H7 (cell line): Measurements from ENCODE around the gene DTX4. TPM values are rescaled to one million over a fixed set of nuclear protein-coding genes. Genes with fewer than 3 reads are reported as not detected.

Experiments used
- DNase-seq: peaks from one replicate; pipeline ENCODE4 v3.0.0; 2012
- H3K27me3 ChIP-seq: 2 replicates; pipeline ENCODE4 v1.6.0; 2011; ENCODE audit warnings: mild to moderate bottlenecking, low read length; ENCODE audit not compliant: control insufficient read depth, insufficient read depth
- H3K36me3 ChIP-seq: replicated peaks from 2 replicates; pipeline ENCODE4 v1.5.1; 2011; ENCODE audit warnings: low read length; ENCODE audit not compliant: control insufficient read depth, insufficient read depth
- H3K4me3 ChIP-seq: 2 replicates; pipeline ENCODE4 v1.5.1; 2011; ENCODE audit warnings: low read depth, mild to moderate bottlenecking, control low read depth, low read length, moderate library complexity; ENCODE audit not compliant: insufficient read depth
- total RNA-seq: library from RNA; depleted of rRNA; stranded (reverse); fragments of >200 nt; shearing (Covaris generic); gene quantifications from 2 replicates; pipeline ENCODE4 v1.2.3, GENCODE V29; 2014

The DTX4 gene
- total RNA-seq, 1 experiment from 2014 or later, result 7.6 TPM

GRCh38 chr11:59192446-59193020, 20.6 kb downstream of the DTX4 start:
- Histone ChIP-seq H3K36me3 (peaks cover 16% of the 10 kb centered on the region), H3K27me3 (no peaks in the 10 kb centered on the region), H3K4me3 (no peak overlapping the region)
- DNase-seq, result no peak

- no peak overlapping the region for H3K4me3 ChIP-seq
- no peaks in the 10 kb centered on the region for H3K27me3 ChIP-seq
- DNase-seq, result no peak
- peaks cover 18% of the 10 kb centered on the region for H3K36me3 ChIP-seq
Measured at GRCh38 chr11:59193587-59194130, 21.7 kb downstream of the DTX4 start.

GRCh38 chr11:59195586-59195985, 23.7 kb downstream of the DTX4 start:
- no peak for DNase-seq
- H3K4me3 ChIP-seq, result no peak overlapping the region
- no peaks in the 10 kb centered on the region for H3K27me3 ChIP-seq
- peaks cover 15% of the 10 kb centered on the region for H3K36me3 ChIP-seq

GRCh38 chr11:59196777-59197176, 24.8 kb downstream of the DTX4 start:
- peaks cover 15% of the 10 kb centered on the region for H3K36me3 ChIP-seq

GRCh38 chr11:59197991-59198390, 26.1 kb downstream of the DTX4 start:
- no peaks in the 10 kb centered on the region for H3K27me3 ChIP-seq
- no peak overlapping the region for H3K4me3 ChIP-seq
- peaks cover 12% of the 10 kb centered on the region for H3K36me3 ChIP-seq
- DNase-seq, result no peak

More at GRCh38 chr11:59196777-59197176, 24.8 kb downstream of the DTX4 start:
- H3K27me3 ChIP-seq, result no peaks in the 10 kb centered on the region
- no peak for DNase-seq
- no peak overlapping the region for H3K4me3 ChIP-seq

GRCh38 chr11:59198726-59199125, 26.8 kb downstream of the DTX4 start:
- H3K36me3 ChIP-seq, result peaks cover 12% of the 10 kb centered on the region
- no peak overlapping the region for H3K4me3 ChIP-seq
- DNase-seq, result no peak
- no peaks in the 10 kb centered on the region for H3K27me3 ChIP-seq

- peaks cover 9% of the 10 kb centered on the region for H3K36me3 ChIP-seq
Measured at GRCh38 chr11:59199546-59200422, 27.9 kb downstream of the DTX4 start.

GRCh38 chr11:59200423-59200746, 28.5 kb downstream of the DTX4 start:
- Histone ChIP-seq H3K4me3 (no peak overlapping the region), H3K36me3 (peaks cover 7% of the 10 kb centered on the region), H3K27me3 (no peaks in the 10 kb centered on the region)
- no peak for DNase-seq

More at GRCh38 chr11:59199546-59200422, 27.9 kb downstream of the DTX4 start:
- DNase-seq, result no peak
- H3K4me3 ChIP-seq, result no peak overlapping the region
- H3K27me3 ChIP-seq, result no peaks in the 10 kb centered on the region

GRCh38 chr11:59201353-59201752, 29.4 kb downstream of the DTX4 start:
- Histone ChIP-seq H3K27me3 (no peaks in the 10 kb centered on the region), H3K4me3 (no peak overlapping the region), H3K36me3 (peaks cover 6% of the 10 kb centered on the region)
- peak; percentile 54 for DNase-seq

- DNase-seq, result no peak
- Histone ChIP-seq H3K36me3 (peaks cover 2% of the 10 kb centered on the region), H3K27me3 (no peaks in the 10 kb centered on the region), H3K4me3 (no peak overlapping the region)
Measured at GRCh38 chr11:59204746-59205145, 32.8 kb downstream of the DTX4 start.

- H3K27me3 ChIP-seq, result no peaks in the 10 kb centered on the region
- DNase-seq, result no peak
Measured at GRCh38 chr11:59205648-59206047, 33.7 kb downstream of the DTX4 start.

GRCh38 chr11:59206635-59207034, 34.7 kb downstream of the DTX4 start:
- H3K4me3 ChIP-seq, result no peak overlapping the region
- DNase-seq, result peak; percentile 57
- H3K36me3 ChIP-seq, result peaks cover 2% of the 10 kb centered on the region
- H3K27me3 ChIP-seq, result no peaks in the 10 kb centered on the region

More at GRCh38 chr11:59205648-59206047, 33.7 kb downstream of the DTX4 start:
- H3K4me3 ChIP-seq, result no peak overlapping the region
- H3K36me3 ChIP-seq, result peaks cover 2% of the 10 kb centered on the region

GRCh38 chr11:59207988-59208451, 36.1 kb downstream of the DTX4 start:
- DNase-seq, result peak; percentile 50
- no peak overlapping the region for H3K4me3 ChIP-seq
- H3K36me3 ChIP-seq, result peaks cover 2% of the 10 kb centered on the region

GRCh38 chr11:59208956-59209355, 37.0 kb downstream of the DTX4 start:
- Histone ChIP-seq H3K36me3 (peaks cover 2% of the 10 kb centered on the region), H3K27me3 (no peaks in the 10 kb centered on the region), H3K4me3 (no peak overlapping the region)
- DNase-seq, result no peak

More at GRCh38 chr11:59207988-59208451, 36.1 kb downstream of the DTX4 start:
- H3K27me3 ChIP-seq, result no peaks in the 10 kb centered on the region

GRCh38 chr11:59212222-59212621, 40.3 kb downstream of the DTX4 start:
- Histone ChIP-seq H3K27me3 (no peaks in the 10 kb centered on the region), H3K4me3 (no peak overlapping the region), H3K36me3 (no peaks in the 10 kb centered on the region)
- DNase-seq, result no peak
